HG02571 (cell line): Measurements from ENCODE around the gene COL23A1.
"Not testable (repeated sequence)": the region's sequence is repeated elsewhere in the genome, so short reads cannot be mapped to it uniquely, and the experiment has no call there.

Experiments
- ATAC-seq: cut with Tn5 transposase; IDR thresholded peaks from one replicate; pipeline ENCODE4 v1.9.1; 2021; ENCODE audit warnings: mild to moderate bottlenecking, moderate library complexity; ENCODE audit not compliant: unreplicated experiment

COL23A1 gene

DNA sequence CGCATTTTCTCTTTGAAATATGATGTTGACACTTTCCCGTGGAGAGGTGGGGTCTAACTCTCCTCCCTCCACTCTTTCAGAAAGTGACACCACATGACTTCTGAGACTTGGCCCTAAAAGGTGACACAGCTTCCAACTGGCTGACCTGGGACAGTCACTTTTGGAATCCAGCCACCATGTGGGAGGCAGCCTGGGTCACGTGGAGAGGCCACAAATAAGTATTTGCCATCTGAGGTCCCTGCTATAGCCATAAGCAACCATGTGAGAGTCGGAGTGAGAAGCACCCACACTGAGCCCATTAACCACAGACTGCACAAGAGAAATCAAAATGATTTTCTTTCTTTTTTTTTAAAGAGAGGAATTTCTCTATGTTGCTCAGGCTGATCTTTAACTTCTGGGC is 353.5 kb downstream of the COL23A1 start:
- no peak for ATAC-seq

GRCh38 chr5:178236126-178236525 is 354.1 kb downstream of the COL23A1 start:
- no peak for ATAC-seq

DNA sequence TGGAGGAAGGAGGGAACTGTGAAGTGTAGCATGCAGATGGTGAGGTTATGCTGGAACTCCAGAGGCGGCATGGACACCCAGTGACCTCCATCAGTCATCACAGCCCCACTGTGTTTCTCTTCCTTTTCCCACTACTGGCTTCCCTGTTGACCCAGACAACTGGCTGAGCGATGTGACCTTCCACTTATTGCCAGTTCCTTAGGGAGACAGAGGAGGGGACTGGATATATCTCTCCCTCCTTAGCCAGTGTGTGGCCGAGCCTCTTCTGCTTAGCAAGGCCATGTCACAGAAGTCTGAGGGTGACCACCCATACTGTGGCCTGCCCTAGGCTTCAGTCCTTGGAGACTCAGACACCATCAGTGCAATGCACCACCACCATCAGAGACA is 354.6 kb downstream of the COL23A1 start:
- ATAC-seq, result no peak

DNA sequence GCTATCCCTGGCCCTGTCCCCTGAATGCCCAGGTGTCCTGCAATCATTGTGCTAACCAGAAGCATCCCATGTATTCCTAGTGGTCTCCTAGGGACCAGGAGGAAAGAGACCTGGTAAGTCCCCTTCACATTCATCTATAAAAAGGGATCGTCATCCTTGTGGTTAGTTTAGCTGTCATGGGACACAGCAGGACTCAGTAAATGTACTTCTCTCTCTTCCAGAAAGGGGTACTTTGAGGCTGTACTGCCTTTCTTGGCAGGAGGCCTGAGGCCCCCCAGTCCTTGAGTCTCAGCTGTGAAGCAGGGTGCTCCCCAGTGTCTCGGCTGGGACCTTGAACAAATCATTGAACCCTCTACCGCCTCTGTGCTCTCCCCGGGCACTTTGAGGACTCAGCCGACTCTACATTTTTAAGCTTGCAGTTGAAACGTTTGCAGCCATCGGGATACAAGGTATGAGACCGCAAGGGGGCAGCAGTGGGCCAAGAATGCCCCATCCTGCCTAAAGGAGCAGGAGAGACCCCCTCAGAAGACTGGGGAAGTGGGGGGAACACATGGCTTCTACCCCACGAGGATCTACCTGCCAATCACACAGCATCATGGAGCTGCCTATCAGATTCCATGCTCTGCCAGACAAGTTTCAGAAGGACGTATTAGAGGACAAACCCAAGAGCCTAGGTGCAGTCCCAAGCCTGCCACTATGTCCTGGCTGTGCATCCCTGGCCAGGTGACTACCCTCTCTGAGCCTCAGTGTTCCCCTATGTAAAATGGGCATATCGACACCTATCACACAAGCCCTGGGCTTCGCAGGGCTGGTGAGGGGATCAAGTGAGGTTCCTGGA is 355.2 kb downstream of the COL23A1 start:
- ATAC-seq, result no peak

DNA sequence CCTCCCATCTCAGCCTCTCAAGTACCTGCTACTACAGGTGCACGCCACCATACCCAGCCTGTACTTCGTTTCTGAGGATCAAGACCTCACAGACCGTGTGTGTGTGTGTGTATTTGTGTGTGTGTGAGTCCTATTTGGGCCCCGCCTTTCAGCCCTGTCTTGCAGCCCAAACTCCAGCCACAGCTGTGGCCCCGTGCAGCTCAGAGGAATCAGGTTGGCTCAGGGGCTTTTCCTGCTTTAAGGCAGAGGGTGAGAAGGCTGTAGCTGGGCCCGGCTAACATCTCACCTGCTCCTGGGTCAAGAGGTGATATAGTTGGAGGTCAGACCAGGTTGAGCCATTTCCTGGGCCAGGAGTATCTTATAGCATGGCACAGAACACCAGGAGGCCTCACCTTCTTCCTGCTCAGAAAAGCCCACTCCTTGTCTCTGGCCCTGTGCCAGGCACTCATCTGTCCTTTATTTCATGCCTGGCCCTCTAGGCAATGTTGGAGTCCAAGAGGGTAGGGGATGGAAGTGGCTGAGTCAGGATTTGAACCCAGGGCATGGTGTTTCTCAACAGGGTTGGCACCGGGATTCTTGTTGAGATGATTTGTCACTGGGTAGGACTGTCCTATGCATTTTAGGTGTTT is 356.0 kb downstream of the COL23A1 start:
- no peak for ATAC-seq

DNA sequence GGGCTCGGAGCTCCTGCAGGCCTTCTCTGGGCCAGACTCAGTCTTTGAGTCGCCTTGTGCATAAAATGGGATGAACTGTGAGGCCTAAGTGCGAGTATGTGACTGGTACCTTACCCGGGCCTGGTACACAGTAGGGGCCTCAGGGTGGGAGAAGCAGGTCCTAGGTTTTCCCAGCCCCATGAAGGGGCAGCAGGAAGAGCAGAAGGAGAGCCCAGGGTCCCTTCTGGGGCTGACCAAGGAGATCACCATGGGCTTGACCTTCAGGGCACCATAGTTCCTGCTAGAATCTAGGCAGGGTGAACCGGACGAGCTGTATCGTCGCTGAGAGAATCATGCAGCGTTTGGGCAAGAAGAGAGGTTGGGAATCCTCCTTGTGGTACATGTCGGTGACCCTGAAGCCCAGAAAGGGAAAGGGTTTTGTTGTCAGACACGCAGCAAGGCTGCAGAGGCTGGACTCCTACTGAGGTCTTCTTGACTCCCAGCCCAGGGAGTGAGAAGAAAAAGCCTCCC is 357.2 kb downstream of the COL23A1 start:
- ATAC-seq, result no peak

DNA sequence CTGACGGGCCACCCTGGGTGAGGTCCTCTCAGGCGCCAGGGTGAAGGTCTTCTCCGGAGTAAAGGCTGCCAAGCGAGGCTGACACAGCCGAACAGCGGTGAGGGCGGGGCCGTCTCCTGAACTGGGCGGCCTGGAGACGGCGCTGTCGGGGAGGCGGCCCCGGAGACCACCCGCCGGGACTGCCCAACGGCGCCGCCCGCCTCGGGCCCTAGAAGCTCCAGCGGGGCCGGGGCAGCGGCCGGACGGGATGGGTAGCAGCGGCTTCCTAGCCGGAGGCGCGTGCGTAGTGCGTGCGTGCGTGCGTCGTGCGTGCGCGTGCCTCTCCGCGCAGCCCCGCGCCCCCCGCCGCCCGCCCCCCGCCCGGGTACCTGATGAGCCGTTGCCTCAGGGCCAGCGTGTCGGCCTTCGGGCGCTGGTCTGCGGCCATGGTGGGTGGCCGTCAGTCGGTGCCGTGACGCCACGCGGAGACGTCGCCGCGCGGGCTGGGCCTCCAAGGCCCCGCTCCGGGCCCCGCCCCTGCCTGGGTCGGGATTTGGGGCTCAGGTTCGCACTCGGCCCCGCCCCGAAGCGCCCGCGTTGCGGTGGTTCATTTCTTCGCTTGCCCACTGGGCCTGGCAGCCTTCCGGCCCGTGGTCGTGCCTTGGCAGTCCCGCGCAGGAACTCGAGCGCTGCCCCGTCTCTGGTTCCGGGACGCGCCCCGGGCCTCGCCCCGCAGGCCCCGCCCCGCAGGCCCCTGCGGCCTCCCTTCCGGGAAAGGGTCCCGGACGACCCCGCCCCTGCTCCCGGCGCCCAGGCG is 357.9 kb downstream of the COL23A1 start, which contains the start of gene PHYKPL:
TSS of gene PHYKPL (minus strand) at position 679 of the 796 bp plus-strand sequence. CDS start at position 427, 252 bp downstream.
- peak; percentile 61 for ATAC-seq

DNA sequence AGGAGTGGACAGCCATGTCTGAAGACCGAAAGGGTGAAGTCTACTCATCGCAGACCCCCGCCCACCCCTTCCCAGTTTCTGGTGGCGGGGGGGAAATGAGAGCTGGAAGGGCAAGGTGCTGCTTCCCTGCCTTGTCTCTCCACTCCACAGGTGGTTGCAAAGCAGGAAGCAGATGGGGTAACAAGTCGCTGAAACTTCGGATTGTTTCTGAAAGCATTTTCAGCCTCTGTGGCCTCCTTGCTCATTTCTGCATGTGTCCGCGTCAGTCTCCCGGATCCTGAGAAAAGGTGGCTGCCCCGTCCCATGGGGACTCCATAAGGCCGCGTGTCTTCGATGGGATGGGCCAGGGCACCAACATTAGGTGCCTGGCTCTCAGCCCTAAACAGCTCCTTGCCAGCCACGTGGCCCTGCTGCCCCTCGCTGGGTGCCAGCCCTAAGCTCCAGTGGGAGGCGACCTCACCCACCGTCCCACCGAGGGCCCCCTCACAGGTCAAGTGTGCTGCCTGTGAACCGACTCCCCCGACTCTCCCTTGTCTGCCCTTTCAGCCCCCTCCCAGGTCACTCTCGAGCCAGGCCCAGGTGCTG is 358.6 kb downstream of the COL23A1 start:
- ATAC-seq, result peak; percentile 2

DNA sequence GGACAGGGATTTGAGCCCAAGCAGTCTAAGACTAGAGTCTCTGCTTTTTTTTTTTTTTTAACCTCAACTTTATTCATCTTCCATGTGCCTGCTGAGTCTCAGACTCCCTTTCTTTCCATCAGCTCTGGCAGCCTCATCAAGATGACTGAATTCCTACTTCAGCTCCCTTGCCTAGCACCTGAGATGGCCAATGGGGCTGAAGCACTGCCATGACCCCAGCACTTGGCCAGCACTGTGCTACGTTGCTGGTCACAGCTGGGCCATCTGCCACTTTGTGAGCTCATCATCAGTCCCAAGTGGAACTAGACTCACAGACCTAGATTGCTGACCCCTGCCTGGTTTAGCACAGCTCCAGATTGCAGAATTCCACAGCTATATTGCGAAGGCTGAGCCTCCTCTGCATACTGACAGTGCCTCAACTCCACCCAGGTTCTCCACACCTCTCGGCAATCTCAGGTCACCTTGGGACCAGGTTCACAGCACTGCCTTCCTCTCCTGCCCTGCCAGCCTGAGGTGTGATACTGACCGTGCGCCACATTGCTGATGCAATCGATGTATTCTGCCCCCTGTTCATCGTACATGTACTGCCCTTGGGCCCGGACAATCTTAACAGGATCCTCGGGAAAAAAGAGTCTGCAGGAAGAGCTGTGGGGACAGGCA is 359.2 kb downstream of the COL23A1 start:
- ATAC-seq, result no peak

GRCh38 chr5:178229861-178230260 is 360.3 kb downstream of the COL23A1 start:
- ATAC-seq, result no peak

DNA sequence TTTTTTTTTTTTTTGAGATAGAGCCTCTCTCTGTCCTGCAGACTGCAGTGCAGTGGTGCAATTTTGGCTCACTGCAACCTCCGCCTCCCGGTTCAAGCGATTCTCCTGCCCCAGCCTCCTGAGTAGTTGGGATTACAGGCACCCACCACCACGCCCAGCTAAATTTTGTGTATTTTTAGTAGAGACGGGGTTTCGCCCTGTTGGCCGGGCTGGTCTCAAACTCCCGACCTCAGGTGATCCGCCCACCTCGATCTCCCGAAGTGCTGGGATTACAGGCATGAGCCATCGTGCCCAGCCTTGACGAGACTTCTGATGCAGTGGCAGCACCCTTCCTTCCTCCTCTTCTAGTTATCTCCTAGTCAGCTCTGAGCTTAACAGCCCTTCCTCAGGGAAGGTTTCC is 361.1 kb downstream of the COL23A1 start:
- ATAC-seq, result not testable (repeated sequence)

GRCh38 chr5:178228609-178229008 is 361.6 kb downstream of the COL23A1 start:
- no peak for ATAC-seq

DNA sequence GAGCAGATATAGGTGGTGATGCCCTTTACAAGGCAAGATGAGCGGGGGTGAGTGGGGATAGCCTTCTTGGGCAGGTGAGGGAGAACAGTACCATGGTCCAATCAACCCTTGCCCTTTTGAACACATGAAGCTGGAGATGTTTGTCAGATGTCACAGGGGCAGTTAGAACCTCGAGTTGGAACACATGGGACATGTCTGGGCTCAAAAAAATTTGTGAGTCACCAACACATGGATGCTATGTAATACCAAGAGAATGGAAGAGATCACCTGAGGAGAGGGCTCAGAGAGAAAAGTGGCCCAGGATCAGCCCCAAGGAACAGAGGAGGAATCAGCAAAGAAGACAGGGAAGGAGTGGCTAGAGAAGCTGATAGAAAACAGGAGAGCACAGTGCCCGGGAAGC is 362.3 kb downstream of the COL23A1 start:
- no peak for ATAC-seq

GRCh38 chr5:178227138-178227659 is 363.0 kb downstream of the COL23A1 start:
- no peak for ATAC-seq

- ATAC-seq, result no peak
Measured at GRCh38 chr5:178225174-178225573, 365.0 kb downstream of the COL23A1 start.

- no peak for ATAC-seq
Measured at GRCh38 chr5:178224403-178224802, 365.8 kb downstream of the COL23A1 start.

GRCh38 chr5:178223828-178224335 is 366.3 kb downstream of the COL23A1 start:
- no peak for ATAC-seq

DNA sequence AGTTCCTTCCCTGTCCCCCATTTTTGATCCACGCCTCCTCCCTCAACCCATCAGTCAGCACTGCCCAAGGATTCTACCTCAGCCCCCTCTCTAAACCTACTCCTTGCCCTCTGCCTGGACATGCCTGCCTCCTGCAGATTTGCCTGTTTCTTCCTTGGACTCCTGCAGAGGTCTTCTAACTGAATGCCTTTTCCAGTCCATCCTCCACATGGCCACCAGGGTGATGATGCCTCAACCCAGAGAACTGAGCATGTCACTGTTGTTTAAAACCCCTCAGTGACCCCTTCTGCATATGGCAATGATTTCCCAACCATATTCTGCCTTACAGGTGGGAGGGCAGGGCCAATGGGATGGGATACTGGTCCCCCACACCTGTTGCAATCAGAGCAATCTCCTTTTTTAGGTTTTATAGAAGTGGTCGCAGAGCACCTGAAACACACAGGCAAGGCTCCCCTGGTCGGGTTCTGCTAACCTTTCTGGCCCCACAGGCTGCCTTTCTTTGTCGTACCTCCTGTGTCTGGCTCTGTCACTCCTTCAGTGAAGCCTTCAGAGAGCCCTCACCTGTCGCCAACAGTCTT is 366.9 kb downstream of the COL23A1 start:
- no peak for ATAC-seq

DNA sequence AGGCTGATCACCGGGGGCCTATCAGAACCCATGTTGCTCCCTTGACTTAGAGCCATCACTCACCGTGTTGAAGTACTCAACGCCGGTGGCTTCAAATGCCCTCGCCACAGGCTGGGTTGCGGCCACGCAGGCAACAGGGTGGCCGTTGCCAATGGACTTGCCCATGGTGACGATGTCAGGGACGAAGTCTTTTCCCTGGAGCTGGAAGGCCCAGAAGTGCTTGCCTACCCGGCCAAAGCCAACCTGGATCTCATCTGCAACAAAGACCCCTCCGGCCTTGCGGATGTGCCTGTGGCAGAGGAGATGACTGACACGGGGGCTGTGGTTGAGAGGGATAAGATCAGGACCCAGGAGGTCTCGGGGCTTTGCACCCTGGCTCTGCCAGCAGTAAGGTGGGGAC is 367.9 kb downstream of the COL23A1 start:
- no peak for ATAC-seq

DNA sequence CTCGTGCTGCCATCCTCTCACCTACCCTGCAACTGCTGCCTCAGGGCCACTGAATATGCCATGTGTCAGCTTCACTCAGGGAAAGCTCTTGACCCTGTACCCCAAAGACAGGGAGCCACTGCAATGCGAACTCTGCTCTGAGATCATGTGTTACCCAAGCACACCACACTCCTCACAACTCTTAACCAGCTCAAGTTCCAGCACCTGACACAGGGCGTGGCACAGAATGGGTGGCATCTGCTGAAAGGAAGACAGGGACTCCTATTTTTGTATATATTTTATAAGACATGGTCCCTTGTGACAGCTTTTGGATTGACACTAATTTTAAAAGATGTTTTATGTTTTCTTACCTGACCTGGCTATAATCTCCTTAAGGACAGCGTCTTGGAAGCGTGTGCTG is 368.3 kb downstream of the COL23A1 start:
- ATAC-seq, result no peak
